ENCODE measurements around the gene SART1.

- TF ChIP-seq CTCF (IDR thresholded peaks at IDR 0.05): no peak
- no peak for TF ChIP-seq POLR2A (IDR thresholded peaks at IDR 0.05)
Measured at GRCh38 chr11:66013762-66014100, 52.2 kb downstream of the SART1 start.

All from Peyer's patch (tissue), 4 donors.